SW 1271 (cell line): ENCODE results near the gene CEACAM5.
"Not testable (repeated sequence)": the region's sequence is repeated elsewhere in the genome, so short reads cannot be mapped to it uniquely, and the experiment has no call there.

Source experiments
- DNase-seq, 2 experiments: peaks; one replicate each; lab custom pipeline; 2025; lab: John Stamatoyannopoulos, UW

Gene CEACAM5

GRCh38 chr19:41700381-41701195 lies 7.8 kb upstream of the CEACAM5 start:
- DNase-seq, result no peak

DNA sequence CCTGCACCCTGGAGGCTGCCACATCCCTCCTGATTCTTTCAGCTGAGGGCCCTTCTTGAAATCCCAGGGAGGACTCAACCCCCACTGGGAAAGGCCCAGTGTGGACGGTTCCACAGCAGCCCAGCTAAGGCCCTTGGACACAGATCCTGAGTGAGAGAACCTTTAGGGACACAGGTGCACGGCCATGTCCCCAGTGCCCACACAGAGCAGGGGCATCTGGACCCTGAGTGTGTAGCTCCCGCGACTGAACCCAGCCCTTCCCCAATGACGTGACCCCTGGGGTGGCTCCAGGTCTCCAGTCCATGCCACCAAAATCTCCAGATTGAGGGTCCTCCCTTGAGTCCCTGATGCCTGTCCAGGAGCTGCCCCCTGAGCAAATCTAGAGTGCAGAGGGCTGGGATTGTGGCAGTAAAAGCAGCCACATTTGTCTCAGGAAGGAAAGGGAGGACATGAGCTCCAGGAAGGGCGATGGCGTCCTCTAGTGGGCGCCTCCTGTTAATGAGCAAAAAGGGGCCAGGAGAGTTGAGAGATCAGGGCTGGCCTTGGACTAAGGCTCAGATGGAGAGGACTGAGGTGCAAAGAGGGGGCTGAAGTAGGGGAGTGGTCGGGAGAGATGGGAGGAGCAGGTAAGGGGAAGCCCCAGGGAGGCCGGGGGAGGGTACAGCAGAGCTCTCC lies 6.9 kb upstream of the CEACAM5 start:
- peak in 1 of 2 experiments; percentile 9 for DNase-seq

- DNase-seq, result peak in 1 of 2 experiments; percentile 19
Measured at GRCh38 chr19:41702171-41702651, 6.2 kb upstream of the CEACAM5 start.

GRCh38 chr19:41703602-41704293 lies 4.7 kb upstream of the CEACAM5 start:
- no peak for DNase-seq

GRCh38 chr19:41705393-41706174 lies 2.8 kb upstream of the CEACAM5 start:
- DNase-seq, result no peak

DNA sequence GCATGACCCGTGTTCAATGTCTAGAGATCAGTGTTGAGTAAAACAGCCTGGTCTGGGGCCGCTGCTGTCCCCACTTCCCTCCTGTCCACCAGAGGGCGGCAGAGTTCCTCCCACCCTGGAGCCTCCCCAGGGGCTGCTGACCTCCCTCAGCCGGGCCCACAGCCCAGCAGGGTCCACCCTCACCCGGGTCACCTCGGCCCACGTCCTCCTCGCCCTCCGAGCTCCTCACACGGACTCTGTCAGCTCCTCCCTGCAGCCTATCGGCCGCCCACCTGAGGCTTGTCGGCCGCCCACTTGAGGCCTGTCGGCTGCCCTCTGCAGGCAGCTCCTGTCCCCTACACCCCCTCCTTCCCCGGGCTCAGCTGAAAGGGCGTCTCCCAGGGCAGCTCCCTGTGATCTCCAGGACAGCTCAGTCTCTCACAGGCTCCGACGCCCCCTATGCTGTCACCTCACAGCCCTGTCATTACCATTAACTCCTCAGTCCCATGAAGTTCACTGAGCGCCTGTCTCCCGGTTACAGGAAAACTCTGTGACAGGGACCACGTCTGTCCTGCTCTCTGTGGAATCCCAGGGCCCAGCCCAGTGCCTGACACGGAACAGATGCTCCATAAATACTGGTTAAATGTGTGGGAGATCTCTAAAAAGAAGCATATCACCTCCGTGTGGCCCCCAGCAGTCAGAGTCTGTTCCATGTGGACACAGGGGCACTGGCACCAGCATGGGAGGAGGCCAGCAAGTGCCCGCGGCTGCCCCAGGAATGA lies 1.5 kb upstream of the CEACAM5 start:
- peak in 1 of 2 experiments; percentile 32 for DNase-seq

DNA sequence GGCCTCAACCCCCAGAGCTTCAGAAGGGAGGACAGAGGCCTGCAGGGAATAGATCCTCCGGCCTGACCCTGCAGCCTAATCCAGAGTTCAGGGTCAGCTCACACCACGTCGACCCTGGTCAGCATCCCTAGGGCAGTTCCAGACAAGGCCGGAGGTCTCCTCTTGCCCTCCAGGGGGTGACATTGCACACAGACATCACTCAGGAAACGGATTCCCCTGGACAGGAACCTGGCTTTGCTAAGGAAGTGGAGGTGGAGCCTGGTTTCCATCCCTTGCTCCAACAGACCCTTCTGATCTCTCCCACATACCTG lies 969 bp upstream of the CEACAM5 start:
- no peak for DNase-seq

DNA sequence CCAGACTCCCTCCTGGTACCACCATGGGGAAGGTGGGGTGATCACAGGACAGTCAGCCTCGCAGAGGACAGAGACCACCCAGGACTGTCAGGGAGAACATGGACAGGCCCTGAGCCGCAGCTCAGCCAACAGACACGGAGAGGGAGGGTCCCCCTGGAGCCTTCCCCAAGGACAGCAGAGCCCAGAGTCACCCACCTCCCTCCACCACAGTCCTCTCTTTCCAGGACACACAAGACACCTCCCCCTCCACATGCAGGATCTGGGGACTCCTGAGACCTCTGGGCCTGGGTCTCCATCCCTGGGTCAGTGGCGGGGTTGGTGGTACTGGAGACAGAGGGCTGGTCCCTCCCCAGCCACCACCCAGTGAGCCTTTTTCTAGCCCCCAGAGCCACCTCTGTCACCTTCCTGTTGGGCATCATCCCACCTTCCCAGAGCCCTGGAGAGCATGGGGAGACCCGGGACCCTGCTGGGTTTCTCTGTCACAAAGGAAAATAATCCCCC lies 505 bp upstream of the CEACAM5 start:
- DNase-seq, result no peak

DNA sequence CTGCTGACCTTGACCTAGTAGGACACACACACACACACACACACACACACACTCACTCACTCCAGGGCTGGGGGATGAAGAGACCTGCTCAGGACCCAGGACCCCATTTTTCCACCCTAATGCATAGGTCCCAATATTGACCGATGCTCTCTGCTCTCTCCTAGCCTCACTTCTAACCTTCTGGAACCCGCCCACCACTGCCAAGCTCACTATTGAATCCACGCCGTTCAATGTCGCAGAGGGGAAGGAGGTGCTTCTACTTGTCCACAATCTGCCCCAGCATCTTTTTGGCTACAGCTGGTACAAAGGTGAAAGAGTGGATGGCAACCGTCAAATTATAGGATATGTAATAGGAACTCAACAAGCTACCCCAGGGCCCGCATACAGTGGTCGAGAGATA lies 1.1 kb downstream of the CEACAM5 start:
- DNase-seq, result not testable (repeated sequence)

GRCh38 chr19:41709951-41710645 lies 1.7 kb downstream of the CEACAM5 start:
- DNase-seq, result no peak

GRCh38 chr19:41711376-41712261 lies 3.2 kb downstream of the CEACAM5 start:
- no peak for DNase-seq

GRCh38 chr19:41714598-41714997 lies 6.2 kb downstream of the CEACAM5 start:
- no peak for DNase-seq

DNA sequence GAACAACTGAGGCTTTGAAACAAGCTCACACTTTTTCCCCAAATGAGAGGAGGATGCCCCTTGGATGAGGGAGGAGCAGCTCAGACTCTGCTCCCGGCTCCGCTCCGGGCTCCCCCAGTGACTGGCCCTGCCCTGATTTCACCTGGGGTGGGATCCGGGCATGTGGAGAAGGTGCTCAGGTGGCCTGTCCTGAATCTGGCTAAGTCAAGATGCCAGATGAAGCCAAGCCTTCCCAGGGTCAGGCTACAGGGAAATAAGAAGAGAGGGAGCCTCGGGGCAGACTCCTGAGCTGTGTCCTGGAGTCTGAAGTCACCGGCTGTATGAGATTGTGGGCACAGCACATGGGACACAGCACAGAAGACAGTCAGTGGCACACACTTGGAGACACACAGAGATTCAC lies 10.3 kb downstream of the CEACAM5 start:
- no peak for DNase-seq

- DNase-seq, result no peak
Measured at GRCh38 chr19:41720103-41720502, 11.7 kb downstream of the CEACAM5 start.

DNA sequence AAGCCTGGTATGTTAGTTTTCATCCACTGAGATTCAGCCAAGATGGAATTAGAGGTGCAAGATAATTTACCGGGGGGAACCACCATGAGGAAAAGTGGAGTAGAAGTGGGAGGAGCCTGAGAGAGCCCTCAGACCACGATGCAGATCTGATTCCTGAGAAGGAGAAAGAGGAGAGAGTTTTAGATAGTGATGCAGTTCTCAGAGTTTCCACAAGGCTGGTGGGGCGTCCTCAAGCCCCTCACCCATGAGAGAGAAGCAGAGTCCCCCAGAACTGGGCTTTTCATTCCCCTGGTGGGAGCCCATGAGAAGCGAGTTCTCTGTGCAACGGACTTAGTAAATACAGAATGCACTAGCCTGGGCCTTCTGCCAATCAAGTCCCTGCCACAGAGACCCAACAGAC lies 18.1 kb downstream of the CEACAM5 start:
- no peak for DNase-seq

- DNase-seq, result no peak
Measured at GRCh38 chr19:41734156-41734555, 25.7 kb downstream of the CEACAM5 start.

DNA sequence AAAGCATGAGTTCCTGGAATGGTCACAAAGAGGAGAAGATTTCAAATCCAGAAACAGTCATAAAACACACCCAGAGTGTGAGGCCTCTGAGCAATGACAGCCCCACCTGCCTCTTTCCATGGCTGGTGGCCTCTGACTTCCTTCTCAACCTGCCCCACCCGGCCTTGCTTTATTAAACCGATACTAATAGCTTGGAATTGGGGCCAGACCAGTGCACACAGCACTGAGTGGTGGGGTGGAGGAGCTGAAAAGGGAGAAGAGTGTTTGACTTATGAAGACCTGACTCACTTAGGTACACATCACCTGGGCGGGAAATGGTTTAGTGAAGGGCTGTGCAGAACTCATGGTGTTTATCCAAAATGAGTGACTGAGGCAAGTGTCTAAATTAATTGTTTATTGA lies 26.2 kb downstream of the CEACAM5 start:
- no peak for DNase-seq

GRCh38 chr19:41735071-41735600 lies 26.7 kb downstream of the CEACAM5 start:
- no peak for DNase-seq

DNA sequence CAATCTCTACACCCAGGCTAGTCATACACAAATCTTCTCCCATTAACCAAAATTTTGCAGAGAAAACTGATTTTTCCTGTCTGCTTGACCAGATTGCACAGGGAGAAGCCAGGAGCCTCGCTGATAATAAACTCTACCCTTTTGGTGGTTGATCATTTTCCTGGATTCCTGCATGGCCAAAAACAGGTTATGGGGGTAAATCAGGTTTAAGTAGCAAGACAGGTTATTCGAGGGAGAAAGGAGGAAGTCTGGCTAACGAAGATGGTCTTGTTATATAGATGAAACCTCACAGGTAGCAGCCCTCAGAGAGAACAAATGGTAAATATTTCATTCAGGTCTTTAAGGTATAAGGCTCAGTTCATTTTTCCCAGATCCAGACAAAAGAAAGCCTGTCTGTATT lies 30.9 kb downstream of the CEACAM5 start:
- DNase-seq, result no peak
